HEK293 (cell line): ENCODE results near the gene IFIH1.

Experiments used
- CTCF ChIA-PET: fragments of 350-600 bp; formaldehyde crosslinking; extraction: SDS; loops from one replicate; lab custom pipeline; 2021; ENCODE audit warnings: antibody characterized with exemption; lab: Yijun Ruan, JAX
- POLR2A ChIA-PET: fragments of 300-600 bp; formaldehyde crosslinking; extraction: SDS; loops from one replicate; lab custom pipeline; 2020; ENCODE audit warnings: antibody characterized with exemption, inconsistent platforms; lab: Yijun Ruan, JAX
- H3K27ac ChIP-seq: fragments of 200-500 bp; sonication (Bioruptor generic); 2 replicates; pipeline ENCODE4 v1.5.1; 2014; ENCODE audit warnings: low read depth, low read length, control low read depth, inconsistent platforms; ENCODE audit errors: extremely low read depth
- H3K36me3 ChIP-seq, 2 experiments: fragments of 200-500 bp in 1 of 2; sonication (Bioruptor generic) in 1 of 2; 1 replicate in 1 of 2; 2 replicates in 1 of 2; pipeline ENCODE4 v1.5.1; 2014 to 2017; ENCODE audit warnings: inconsistent platforms in 2 of 2, low read length in 2 of 2; ENCODE audit not compliant: control insufficient read depth in 2 of 2, insufficient read depth in 1 of 2
- H3K4me1 ChIP-seq: fragments of 200-500 bp; sonication (Bioruptor generic); 2 replicates; pipeline ENCODE4 v1.5.1; 2014; ENCODE audit warnings: mild to moderate bottlenecking, low read length, inconsistent platforms; ENCODE audit not compliant: control insufficient read depth, insufficient read depth
- H3K4me3 ChIP-seq: 2 replicates; pipeline ENCODE4 v1.5.1; 2011; ENCODE audit warnings: low read depth, mild to moderate bottlenecking, control low read depth, low read length, moderate library complexity
- H3K9me3 ChIP-seq: fragments of 200-500 bp; sonication (Bioruptor generic); 2 replicates; pipeline ENCODE4 v1.5.1; 2014; ENCODE audit warnings: low read depth, low read length, inconsistent platforms; ENCODE audit not compliant: control insufficient read depth, insufficient read depth
- MYNN ChIP-seq: fragments of 450-650 bp; formaldehyde crosslinking; IDR thresholded peaks from 2 replicates; pipeline ENCODE4 v1.5.1; 2016; ENCODE audit warnings: missing biosample characterization, missing genetic modification characterization, borderline replicate concordance
- RBAK ChIP-seq: fragments of 450-650 bp; formaldehyde crosslinking; IDR thresholded peaks from 2 replicates; pipeline ENCODE4 v1.5.1; 2016; ENCODE audit warnings: missing biosample characterization, missing genetic modification characterization
- REPIN1 ChIP-seq: fragments of 450-650 bp; formaldehyde crosslinking; IDR thresholded peaks from 2 replicates; pipeline ENCODE4 v1.5.1; 2017; ENCODE audit warnings: missing biosample characterization, missing genetic modification characterization, low read depth
- TCF7L2 ChIP-seq: IDR thresholded peaks from 2 replicates; pipeline ENCODE4 v1.6.1; 2011; ENCODE audit warnings: low read depth, mild to moderate bottlenecking, inconsistent platforms, low read length, moderate library complexity, borderline replicate concordance
- ZBTB10 ChIP-seq: fragments of 450-650 bp; formaldehyde crosslinking; IDR thresholded peaks from 2 replicates; pipeline ENCODE4 v1.5.1; 2016; ENCODE audit warnings: missing biosample characterization, missing genetic modification characterization
- ZFP3 ChIP-seq: fragments of 450-650 bp; formaldehyde crosslinking; IDR thresholded peaks from 2 replicates; pipeline ENCODE4 v1.5.1; 2016; ENCODE audit warnings: low read depth, missing biosample characterization, missing genetic modification characterization
- ZNF274 ChIP-seq, 2 experiments: fragments of 200-500 bp in 1 of 2; fragments of 450-650 bp in 1 of 2; sonication (Bioruptor generic) in 1 of 2; formaldehyde crosslinking in 1 of 2; IDR thresholded peaks; 2 replicates each; pipeline versions ENCODE4 v1.5.1 to v1.6.1; 2014 to 2016; ENCODE audit warnings: borderline replicate concordance in 1 of 2, inconsistent platforms in 1 of 2, low read length in 1 of 2, missing biosample characterization in 1 of 2, missing genetic modification characterization in 1 of 2
- ZNF280C ChIP-seq: fragments of 450-650 bp; formaldehyde crosslinking; IDR thresholded peaks from 2 replicates; pipeline ENCODE4 v1.5.1; 2016; ENCODE audit warnings: missing biosample characterization, missing genetic modification characterization
- ZNF280D ChIP-seq: fragments of 450-650 bp; formaldehyde crosslinking; IDR thresholded peaks from 2 replicates; pipeline ENCODE4 v1.5.1; 2016; ENCODE audit warnings: missing biosample characterization, missing genetic modification characterization
- ZNF510 ChIP-seq: fragments of 450-650 bp; formaldehyde crosslinking; IDR thresholded peaks from 2 replicates; pipeline ENCODE4 v1.5.1; 2018; ENCODE audit warnings: mild to moderate bottlenecking, missing genetic modification characterization, missing biosample characterization; ENCODE audit not compliant: insufficient replicate concordance
- ZNF549 ChIP-seq: fragments of 450-650 bp; IDR thresholded peaks from 2 replicates; pipeline ENCODE4 v1.5.1; 2018; ENCODE audit warnings: missing biosample characterization, missing genetic modification characterization, mild to moderate bottlenecking, inconsistent platforms, moderate library complexity
- ZNF623 ChIP-seq: fragments of 450-650 bp; formaldehyde crosslinking; IDR thresholded peaks from 2 replicates; pipeline ENCODE4 v1.5.1; 2016; ENCODE audit warnings: missing biosample characterization, missing genetic modification characterization
- ZNF645 ChIP-seq: fragments of 450-650 bp; formaldehyde crosslinking; IDR thresholded peaks from 2 replicates; pipeline ENCODE4; 2016; ENCODE audit warnings: missing biosample characterization, missing genetic modification characterization
- ZNF704 ChIP-seq: fragments of 450-650 bp; formaldehyde crosslinking; IDR thresholded peaks from 2 replicates; pipeline ENCODE4 v1.5.1; 2016; ENCODE audit warnings: missing biosample characterization, missing genetic modification characterization
- ZNF830 ChIP-seq: fragments of 450-650 bp; IDR thresholded peaks from 2 replicates; pipeline ENCODE4 v1.5.0; 2018; ENCODE audit warnings: missing biosample characterization, missing genetic modification characterization, low read depth, mild to moderate bottlenecking, moderate library complexity
- ZNF837 ChIP-seq: fragments of 450-650 bp; formaldehyde crosslinking; IDR thresholded peaks from 2 replicates; pipeline ENCODE4 v1.5.1; 2016; ENCODE audit warnings: missing biosample characterization, missing genetic modification characterization
- TF ChIP-seq, protein P1 (sequence below): fragments of 450-650 bp; formaldehyde crosslinking; IDR thresholded peaks from 2 replicates; pipeline ENCODE4 v1.5.0; 2017; ENCODE audit warnings: missing biosample characterization, missing genetic modification characterization, borderline replicate concordance

Gene IFIH1

GRCh38 chr2:162242586-162243280 is 75.8 kb downstream of the IFIH1 start:
- no peak overlapping the region for H3K27ac ChIP-seq
- no peak for TF ChIP-seq ZNF645
- TF ChIP-seq ZNF549 (tag by site-specific recombination) = no peak
- no peak for TF ChIP-seq RBAK
- TF ChIP-seq ZBTB10 (tag by site-specific recombination) = no peak
- TF ChIP-seq, protein P1, sequence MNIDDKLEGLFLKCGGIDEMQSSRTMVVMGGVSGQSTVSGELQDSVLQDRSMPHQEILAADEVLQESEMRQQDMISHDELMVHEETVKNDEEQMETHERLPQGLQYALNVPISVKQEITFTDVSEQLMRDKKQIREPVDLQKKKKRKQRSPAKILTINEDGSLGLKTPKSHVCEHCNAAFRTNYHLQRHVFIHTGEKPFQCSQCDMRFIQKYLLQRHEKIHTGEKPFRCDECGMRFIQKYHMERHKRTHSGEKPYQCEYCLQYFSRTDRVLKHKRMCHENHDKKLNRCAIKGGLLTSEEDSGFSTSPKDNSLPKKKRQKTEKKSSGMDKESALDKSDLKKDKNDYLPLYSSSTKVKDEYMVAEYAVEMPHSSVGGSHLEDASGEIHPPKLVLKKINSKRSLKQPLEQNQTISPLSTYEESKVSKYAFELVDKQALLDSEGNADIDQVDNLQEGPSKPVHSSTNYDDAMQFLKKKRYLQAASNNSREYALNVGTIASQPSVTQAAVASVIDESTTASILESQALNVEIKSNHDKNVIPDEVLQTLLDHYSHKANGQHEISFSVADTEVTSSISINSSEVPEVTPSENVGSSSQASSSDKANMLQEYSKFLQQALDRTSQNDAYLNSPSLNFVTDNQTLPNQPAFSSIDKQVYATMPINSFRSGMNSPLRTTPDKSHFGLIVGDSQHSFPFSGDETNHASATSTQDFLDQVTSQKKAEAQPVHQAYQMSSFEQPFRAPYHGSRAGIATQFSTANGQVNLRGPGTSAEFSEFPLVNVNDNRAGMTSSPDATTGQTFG = no peak
- no peak for TF ChIP-seq TCF7L2
- no peak for TF ChIP-seq ZNF274 (IDR thresholded peaks at IDR 0.05; ENCODE audit: low read length)
- TF ChIP-seq ZNF274 (tag by site-specific recombination; IDR thresholded peaks at IDR 0.05; ENCODE audit: borderline replicate concordance) = no peak
- no peak for TF ChIP-seq MYNN (tag by site-specific recombination)
- TF ChIP-seq ZNF510 (tag by site-specific recombination) = no peak
- no peak for TF ChIP-seq ZNF623 (tag by site-specific recombination)
- no peak for TF ChIP-seq ZNF837
- no peak for TF ChIP-seq ZFP3 (tag by site-specific recombination)
- no peak for TF ChIP-seq ZNF280C (tag by site-specific recombination)
- TF ChIP-seq ZNF830 (tag by site-specific recombination) = no peak
- TF ChIP-seq ZNF704 = no peak
- no peak for TF ChIP-seq ZNF280D (tag by site-specific recombination)
- no peak for TF ChIP-seq REPIN1 (tag by site-specific recombination)
- no peaks in the 10 kb centered on the region for H3K9me3 ChIP-seq
- ChIA-PET POLR2A (no interaction called here), CTCF (interaction anchor here (0.6 to 2.7 kb wide), 6 partner anchors 22 to 910 kb away, joined by 3 to 11 read pairs (median 3); no protein-coding TSS in a partner anchor)
- no peak overlapping the region for H3K4me3 ChIP-seq
- no peaks in the 10 kb centered on the region for H3K36me3 ChIP-seq
- H3K4me1 ChIP-seq = no peaks in the 10 kb centered on the region
